ENCODE measurements around the gene TMEM117.

DNA sequence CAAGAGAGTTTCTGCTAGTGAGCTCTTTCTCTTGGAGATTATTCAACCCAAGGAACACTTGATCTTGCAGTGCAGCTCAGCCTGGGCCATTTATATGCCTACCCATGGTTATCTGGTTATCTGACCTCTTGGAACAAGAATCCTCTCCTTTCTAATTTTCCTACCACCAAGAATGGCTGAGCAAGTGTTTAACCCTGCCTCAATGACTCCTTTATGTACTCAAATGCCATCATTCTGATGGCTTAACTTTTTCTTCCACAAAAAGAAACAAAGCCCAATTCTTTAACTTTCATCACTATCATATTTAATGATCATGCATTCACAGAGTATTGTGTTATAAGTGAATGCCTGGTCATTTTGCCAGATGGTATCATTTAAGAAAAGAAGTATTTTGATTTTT is 67.8 kb downstream of the TMEM117 start:
- TF ChIP-seq, protein P1, sequence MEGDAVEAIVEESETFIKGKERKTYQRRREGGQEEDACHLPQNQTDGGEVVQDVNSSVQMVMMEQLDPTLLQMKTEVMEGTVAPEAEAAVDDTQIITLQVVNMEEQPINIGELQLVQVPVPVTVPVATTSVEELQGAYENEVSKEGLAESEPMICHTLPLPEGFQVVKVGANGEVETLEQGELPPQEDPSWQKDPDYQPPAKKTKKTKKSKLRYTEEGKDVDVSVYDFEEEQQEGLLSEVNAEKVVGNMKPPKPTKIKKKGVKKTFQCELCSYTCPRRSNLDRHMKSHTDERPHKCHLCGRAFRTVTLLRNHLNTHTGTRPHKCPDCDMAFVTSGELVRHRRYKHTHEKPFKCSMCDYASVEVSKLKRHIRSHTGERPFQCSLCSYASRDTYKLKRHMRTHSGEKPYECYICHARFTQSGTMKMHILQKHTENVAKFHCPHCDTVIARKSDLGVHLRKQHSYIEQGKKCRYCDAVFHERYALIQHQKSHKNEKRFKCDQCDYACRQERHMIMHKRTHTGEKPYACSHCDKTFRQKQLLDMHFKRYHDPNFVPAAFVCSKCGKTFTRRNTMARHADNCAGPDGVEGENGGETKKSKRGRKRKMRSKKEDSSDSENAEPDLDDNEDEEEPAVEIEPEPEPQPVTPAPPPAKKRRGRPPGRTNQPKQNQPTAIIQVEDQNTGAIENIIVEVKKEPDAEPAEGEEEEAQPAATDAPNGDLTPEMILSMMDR (IDR thresholded peaks at IDR 0.05; ENCODE audit: low read depth, low read length) = no peak
- TF ChIP-seq EZH2phosphoT487 (IDR thresholded peaks at IDR 0.05; ENCODE audit: low read depth) = no peak
